GM12891 (cell line): ENCODE measurements around the gene ANKH.
"Not testable (repeated sequence)": the region's sequence is repeated elsewhere in the genome, so short reads cannot be mapped to it uniquely, and the experiment has no call there.

ENCODE experiments used
- DNase-seq: peaks from one replicate; pipeline ENCODE4 v3.0.0; 2011; ENCODE audit warnings: low spot score; ENCODE audit not compliant: insufficient read length
- FAIRE-seq: peaks from 2 replicates; lab custom pipeline; 2011; peaks lifted over from hg19 to GRCh38; lab: Jason Lieb, UNC
- PAX5 ChIP-seq: IDR thresholded peaks from 2 replicates; pipeline ENCODE4 v1.6.1; 2011; ENCODE audit warnings: low read length, moderate library complexity, mild to moderate bottlenecking; ENCODE audit not compliant: insufficient read depth, severe bottlenecking
- POLR2A ChIP-seq: IDR thresholded peaks from 2 replicates; pipeline ENCODE4 v1.6.1; 2011; ENCODE audit warnings: low read depth, low read length, control low read depth
- POLR2AphosphoS5 ChIP-seq: IDR thresholded peaks from 2 replicates; pipeline ENCODE4 v1.6.1; 2011; ENCODE audit warnings: low read depth, low read length, control low read depth
- POU2F2 ChIP-seq: IDR thresholded peaks from 2 replicates; pipeline ENCODE4 v1.6.1; 2011; ENCODE audit warnings: low read depth, mild to moderate bottlenecking, control low read depth, low read length, moderate library complexity
- SPI1 ChIP-seq: IDR thresholded peaks from 2 replicates; pipeline ENCODE4 v1.6.1; 2011; ENCODE audit warnings: low read depth, low read length, control low read depth
- TAF1 ChIP-seq: IDR thresholded peaks from 2 replicates; pipeline ENCODE4 v1.6.1; 2011; ENCODE audit warnings: low read depth, low read length, control low read depth

The ANKH gene

GRCh38 chr5:14859150-14859549 is 12.4 kb downstream of the ANKH start:
- TF ChIP-seq POLR2AphosphoS5, result no peak
- no peak for TF ChIP-seq PAX5
- no peak for TF ChIP-seq TAF1
- no peak for TF ChIP-seq POLR2A
- TF ChIP-seq SPI1, result no peak
- no peak for TF ChIP-seq POU2F2
- DNase-seq (no peak), FAIRE-seq (no peak)

- DNase-seq (no peak), FAIRE-seq (no peak)
- TF ChIP-seq POLR2A, result no peak
- TF ChIP-seq TAF1, result no peak
- no peak for TF ChIP-seq PAX5
- TF ChIP-seq SPI1, result no peak
- TF ChIP-seq POU2F2, result no peak
- TF ChIP-seq POLR2AphosphoS5, result no peak
Observed at GRCh38 chr5:14855366-14855765, 16.2 kb downstream of the ANKH start.

GRCh38 chr5:14854799-14855198 is 16.8 kb downstream of the ANKH start:
- FAIRE-seq (no peak), DNase-seq (no peak)
- TF ChIP-seq POU2F2, result no peak
- TF ChIP-seq TAF1, result no peak
- no peak for TF ChIP-seq POLR2AphosphoS5
- no peak for TF ChIP-seq SPI1
- no peak for TF ChIP-seq POLR2A
- no peak for TF ChIP-seq PAX5

GRCh38 chr5:14853685-14854084 is 17.9 kb downstream of the ANKH start:
- DNase-seq (no peak), FAIRE-seq (no peak)
- TF ChIP-seq POLR2A (no peak), POU2F2 (no peak), SPI1 (no peak), TAF1 (no peak), POLR2AphosphoS5 (no peak), PAX5 (no peak)

- FAIRE-seq (no peak), DNase-seq (no peak)
- no peak for TF ChIP-seq PAX5
- TF ChIP-seq SPI1, result no peak
- no peak for TF ChIP-seq POLR2A
- no peak for TF ChIP-seq POU2F2
- no peak for TF ChIP-seq TAF1
- TF ChIP-seq POLR2AphosphoS5, result no peak
Observed at GRCh38 chr5:14852779-14853178, 18.8 kb downstream of the ANKH start.

- FAIRE-seq, result no peak
- TF ChIP-seq PAX5, result no peak
- TF ChIP-seq POLR2A, result no peak
- no peak for TF ChIP-seq SPI1
- TF ChIP-seq POLR2AphosphoS5, result no peak
- no peak for TF ChIP-seq POU2F2
- TF ChIP-seq TAF1, result no peak
- no peak for DNase-seq
Observed at GRCh38 chr5:14851999-14852526, 19.5 kb downstream of the ANKH start.

- DNase-seq (no peak), FAIRE-seq (no peak)
- no peak for TF ChIP-seq PAX5
- TF ChIP-seq SPI1, result peak; percentile 77
Observed at GRCh38 chr5:14851597-14851996, 20.0 kb downstream of the ANKH start.

GRCh38 chr5:14851050-14851419 is 20.5 kb downstream of the ANKH start:
- TF ChIP-seq PAX5 (no peak), POU2F2 (no peak)
- DNase-seq, result no peak
- no peak for FAIRE-seq

GRCh38 chr5:14850419-14851049 is 21.0 kb downstream of the ANKH start:
- TF ChIP-seq POLR2A, result no peak
- TF ChIP-seq POU2F2, result no peak
- no peak for TF ChIP-seq SPI1
- no peak for TF ChIP-seq PAX5
- no peak for TF ChIP-seq TAF1
- TF ChIP-seq POLR2AphosphoS5, result no peak
- FAIRE-seq (no peak), DNase-seq (no peak)

- DNase-seq, result no peak
- no peak for FAIRE-seq
Observed at GRCh38 chr5:14849516-14850294, 21.9 kb downstream of the ANKH start.

GRCh38 chr5:14848942-14849341 is 22.6 kb downstream of the ANKH start:
- DNase-seq, FAIRE-seq: not testable (repeated sequence)

More at GRCh38 chr5:14849516-14850294, 21.9 kb downstream of the ANKH start:
- no peak for TF ChIP-seq POLR2AphosphoS5
- TF ChIP-seq POU2F2, result no peak
- no peak for TF ChIP-seq TAF1
- TF ChIP-seq SPI1, result no peak
- TF ChIP-seq PAX5, result no peak
- no peak for TF ChIP-seq POLR2A
